Ectodermal cell (in vitro differentiated cells): ENCODE data around the gene TAF4B.
"Not testable (repeated sequence)": the region's sequence is repeated elsewhere in the genome, so short reads cannot be mapped to it uniquely, and the experiment has no call there.

Experiments used
- H3K27ac ChIP-seq: 2 replicates; pipeline ENCODE4 v1.7.0; 2013; ENCODE audit warnings: mild to moderate bottlenecking, low read depth, low read length; ENCODE audit not compliant: insufficient read depth, poor library complexity, severe bottlenecking
- H3K27me3 ChIP-seq: 2 replicates; pipeline ENCODE4 v1.7.0; 2013; ENCODE audit warnings: mild to moderate bottlenecking, low read length; ENCODE audit not compliant: insufficient read depth, control insufficient read depth, poor library complexity, severe bottlenecking
- H3K36me3 ChIP-seq: one replicate; pipeline ENCODE4 v1.7.0; 2013; ENCODE audit warnings: low read length; ENCODE audit not compliant: control insufficient read depth, insufficient read depth
- H3K4me1 ChIP-seq: one replicate; pipeline ENCODE4 v1.7.0; 2013; ENCODE audit warnings: low read length; ENCODE audit not compliant: control insufficient read depth, insufficient read depth
- H3K4me3 ChIP-seq: 2 replicates; pipeline ENCODE4 v1.7.0; 2013; ENCODE audit warnings: low read depth, low read length, control low read depth; ENCODE audit not compliant: insufficient read depth
- H3K9me3 ChIP-seq: 2 replicates; pipeline ENCODE4 v1.7.0; 2013; ENCODE audit warnings: mild to moderate bottlenecking, low read length, moderate library complexity; ENCODE audit not compliant: control insufficient read depth
- WGBS, 2 experiments: methylation state at CpG; one replicate each; pipeline ENCODE4 v1.1.7; 2013; ENCODE audit warnings: missing lambda C conversion rate in 2 of 2; 5-methylcytosine and 5-hydroxymethylcytosine counted together

The TAF4B gene

GRCh38 chr18:26301681-26302080, 75.4 kb downstream of the TAF4B start:
- H3K27ac ChIP-seq: peak overlapping the region; percentile 36
- 90 to 94% methylated on average over 3 of the region's 3 CpGs for WGBS, 2 experiments

DNA sequence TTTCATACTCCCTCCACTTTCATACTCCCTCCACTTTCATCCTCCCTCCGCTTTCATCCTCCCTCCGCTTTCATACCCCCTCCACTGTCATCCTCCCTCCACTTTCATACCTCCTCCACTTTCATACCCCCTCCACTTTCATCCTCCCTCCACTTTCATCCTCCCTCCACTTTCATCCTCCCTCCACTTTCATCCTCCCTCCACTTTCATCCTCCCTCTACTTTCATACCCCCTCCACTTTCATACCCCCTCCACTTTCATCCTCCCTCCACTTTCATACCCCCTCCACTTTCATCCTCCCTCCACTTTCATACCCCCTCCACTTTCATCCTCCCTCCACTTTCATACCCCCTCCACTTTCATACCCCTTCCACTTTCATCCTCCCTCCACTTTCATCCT, 77.0 kb downstream of the TAF4B start:
- not testable (repeated sequence) for H3K27ac ChIP-seq, H3K9me3 ChIP-seq, H3K27me3 ChIP-seq, H3K4me3 ChIP-seq, H3K36me3 ChIP-seq, H3K4me1 ChIP-seq
- WGBS, 2 experiments: 62 to 73% methylated on average over 2 of the region's 2 CpGs

More at GRCh38 chr18:26301681-26302080, 75.4 kb downstream of the TAF4B start:
- H3K9me3 ChIP-seq: no peaks in the 10 kb centered on the region
- no peaks in the 10 kb centered on the region for H3K4me1 ChIP-seq
- H3K4me3 ChIP-seq: no peak overlapping the region
- H3K27me3 ChIP-seq: no peaks in the 10 kb centered on the region
- H3K36me3 ChIP-seq: no peaks in the 10 kb centered on the region

- no peaks in the 10 kb centered on the region for H3K4me1 ChIP-seq
- no peaks in the 10 kb centered on the region for H3K9me3 ChIP-seq
- H3K27ac ChIP-seq: no peak overlapping the region
- no peaks in the 10 kb centered on the region for H3K36me3 ChIP-seq
- WGBS, 2 experiments: 100% methylated on average over 1 of the region's 1 CpG; no CpG with 5 or more reads in 1 of the 2 experiments
- no peak overlapping the region for H3K4me3 ChIP-seq
- H3K27me3 ChIP-seq: no peaks in the 10 kb centered on the region
Measured at GRCh38 chr18:26304511-26304910, 78.3 kb downstream of the TAF4B start.

DNA sequence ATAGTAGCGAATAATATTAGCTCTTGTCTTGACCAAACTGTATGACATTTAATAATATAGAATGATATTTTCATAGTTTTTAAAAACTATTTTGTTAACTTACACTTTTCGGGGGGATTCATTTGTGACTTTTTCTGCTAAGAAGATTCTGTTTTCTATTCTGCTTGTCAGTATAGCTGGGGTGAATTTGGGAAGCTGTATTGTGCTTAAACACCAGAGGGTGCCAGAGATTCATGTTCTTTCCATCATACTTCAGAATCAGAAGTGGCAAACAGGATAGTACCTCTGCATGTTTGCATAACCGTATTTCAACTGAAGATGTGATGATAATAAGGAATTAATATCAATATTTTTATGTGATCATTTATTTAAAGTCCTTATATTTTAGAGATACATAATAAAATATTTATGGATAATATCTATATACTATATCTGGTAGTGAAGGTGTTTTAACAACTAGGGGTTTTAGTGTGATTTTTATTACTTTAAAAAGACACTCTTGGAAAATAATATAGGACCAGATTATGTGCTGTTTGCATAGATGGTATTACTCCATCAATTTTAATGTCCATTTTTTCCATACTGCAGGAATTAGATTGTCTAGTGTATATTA, 81.0 kb downstream of the TAF4B start:
- Histone ChIP-seq H3K9me3 (no peaks in the 10 kb centered on the region), H3K4me3 (no peak overlapping the region), H3K27ac (no peak overlapping the region), H3K27me3 (no peaks in the 10 kb centered on the region), H3K36me3 (no peaks in the 10 kb centered on the region), H3K4me1 (peaks cover 5% of the 10 kb centered on the region)
- WGBS, 2 experiments: 60 to 88% methylated on average over 1 of the region's 3 CpGs

DNA sequence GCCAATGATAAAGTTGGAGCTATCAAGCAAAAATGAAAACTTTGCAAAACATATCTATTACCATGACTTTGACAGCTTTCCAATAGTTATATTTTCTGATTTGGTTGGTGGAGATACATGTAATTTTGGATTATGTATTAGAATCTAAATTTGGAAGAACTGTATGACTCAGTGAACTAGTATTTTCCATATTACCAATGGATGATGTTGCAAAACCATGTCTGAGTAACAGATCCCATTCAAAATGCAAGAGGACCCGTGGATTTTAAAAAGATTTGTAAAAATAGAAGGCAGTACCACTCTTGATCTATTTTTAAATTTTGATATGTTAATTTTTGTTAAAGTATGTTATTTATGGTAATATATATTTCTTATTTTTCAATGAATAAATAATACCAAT, 83.0 kb downstream of the TAF4B start:
- no peaks in the 10 kb centered on the region for H3K27me3 ChIP-seq
- H3K4me1 ChIP-seq: peaks cover 9% of the 10 kb centered on the region
- H3K4me3 ChIP-seq: no peak overlapping the region
- H3K36me3 ChIP-seq: no peaks in the 10 kb centered on the region
- no peak overlapping the region for H3K27ac ChIP-seq
- WGBS, 2 experiments: 83 to 100% methylated on average over 1 of the region's 1 CpG
- H3K9me3 ChIP-seq: no peaks in the 10 kb centered on the region

DNA sequence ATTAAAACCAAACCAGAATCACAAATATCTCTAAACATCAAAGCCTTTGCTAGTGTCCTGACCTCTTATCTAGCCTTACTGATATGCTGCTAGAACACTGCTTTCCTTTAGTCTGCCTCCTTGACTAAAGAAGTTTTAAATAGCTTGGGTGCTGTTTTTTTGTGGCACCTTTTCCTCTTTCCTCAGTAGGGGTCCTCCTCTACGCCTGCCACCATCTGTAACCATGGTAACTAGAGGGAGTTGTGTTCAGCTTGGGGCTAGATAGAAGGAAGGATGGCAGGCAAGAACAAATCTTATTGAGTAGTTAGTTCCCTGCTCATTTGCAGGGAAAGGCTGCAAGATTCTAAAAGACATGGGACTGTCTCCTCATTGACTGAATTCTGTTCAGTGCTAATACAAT, 86.0 kb downstream of the TAF4B start:
- Histone ChIP-seq H3K4me3 (no peak overlapping the region), H3K9me3 (no peaks in the 10 kb centered on the region), H3K4me1 (peaks cover 9% of the 10 kb centered on the region), H3K27ac (no peak overlapping the region), H3K27me3 (no peaks in the 10 kb centered on the region), H3K36me3 (no peaks in the 10 kb centered on the region)
- WGBS, 2 experiments: 0% methylated on average over 1 of the region's 1 CpG

DNA sequence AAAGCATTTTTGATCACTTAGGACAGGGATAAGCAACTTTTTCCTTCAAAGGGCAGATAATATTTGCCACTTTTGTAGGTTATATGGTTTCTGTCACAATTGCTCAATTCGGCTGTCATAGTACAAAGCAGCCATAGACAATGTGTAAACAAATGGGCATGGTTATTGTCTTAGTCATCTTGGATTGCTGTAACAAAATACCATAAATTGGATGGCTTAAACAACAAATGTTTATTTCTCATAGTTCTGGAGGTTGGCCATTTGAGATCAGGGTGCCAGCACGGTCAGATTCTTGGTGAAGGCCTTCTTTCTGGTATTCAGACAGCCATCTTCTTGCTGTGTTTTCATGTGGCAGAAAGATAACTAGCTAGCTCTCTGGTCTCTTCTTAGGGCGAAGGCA, 91.2 kb downstream of the TAF4B start:
- Histone ChIP-seq H3K27me3 (no peaks in the 10 kb centered on the region), H3K4me1 (peaks cover 3% of the 10 kb centered on the region), H3K4me3 (no peak overlapping the region), H3K27ac (no peak overlapping the region), H3K9me3 (no peaks in the 10 kb centered on the region), H3K36me3 (no peaks in the 10 kb centered on the region)
- 91 to 97% methylated on average over 3 of the region's 3 CpGs for WGBS, 2 experiments

- 86 to 91% methylated on average over 1 of the region's 1 CpG for WGBS, 2 experiments
- Histone ChIP-seq H3K9me3 (no peaks in the 10 kb centered on the region), H3K27me3 (no peaks in the 10 kb centered on the region), H3K36me3 (no peaks in the 10 kb centered on the region), H3K27ac (no peak overlapping the region), H3K4me1 (no peaks in the 10 kb centered on the region), H3K4me3 (no peak overlapping the region)
Measured at GRCh38 chr18:26320686-26321085, 94.4 kb downstream of the TAF4B start.

- Histone ChIP-seq H3K4me1 (no peaks in the 10 kb centered on the region), H3K4me3 (no peak overlapping the region), H3K9me3 (no peaks in the 10 kb centered on the region), H3K36me3 (no peaks in the 10 kb centered on the region), H3K27ac (no peak overlapping the region), H3K27me3 (no peaks in the 10 kb centered on the region)
- 62 to 64% methylated on average over 2 of the region's 3 CpGs for WGBS, 2 experiments
Measured at GRCh38 chr18:26322890-26323653, 96.8 kb downstream of the TAF4B start.

GRCh38 chr18:26325771-26326170, 99.5 kb downstream of the TAF4B start:
- 90% methylated on average over 2 of the region's 2 CpGs; no CpG with 5 or more reads in 1 of the 2 experiments for WGBS, 2 experiments
- Histone ChIP-seq H3K27ac (no peak overlapping the region), H3K27me3 (no peaks in the 10 kb centered on the region), H3K4me1 (no peaks in the 10 kb centered on the region), H3K9me3 (no peaks in the 10 kb centered on the region), H3K36me3 (no peaks in the 10 kb centered on the region), H3K4me3 (no peak overlapping the region)
